Measurements from ENCODE around the gene SNX11.
A peak's percentile ranks its signal among the peaks of the same experiment; 100 is the strongest.

Gene SNX11

DNA sequence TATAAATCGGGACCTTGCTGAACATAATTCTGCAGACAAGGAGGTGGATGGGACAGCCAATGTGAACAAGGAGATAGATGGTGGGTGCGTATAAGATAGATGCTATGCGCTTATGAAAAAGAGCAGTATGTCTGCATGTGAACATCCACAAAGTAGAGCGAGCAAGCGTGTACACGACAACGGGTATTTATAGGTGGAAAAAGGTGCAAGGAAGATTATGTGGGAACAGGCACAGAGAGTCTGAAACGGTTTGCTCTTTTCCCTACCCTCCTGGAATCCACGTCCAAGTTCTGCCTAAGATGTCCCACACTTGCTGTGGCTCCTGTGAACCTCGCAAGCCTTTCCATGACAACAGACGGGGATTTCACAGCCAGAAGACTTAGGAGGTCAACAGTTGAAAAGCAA lies 43.0 kb downstream of the SNX11 start:
- no peak overlapping the region for H3K9ac ChIP-seq (ENCODE audit: low read depth, low read length)

DNA sequence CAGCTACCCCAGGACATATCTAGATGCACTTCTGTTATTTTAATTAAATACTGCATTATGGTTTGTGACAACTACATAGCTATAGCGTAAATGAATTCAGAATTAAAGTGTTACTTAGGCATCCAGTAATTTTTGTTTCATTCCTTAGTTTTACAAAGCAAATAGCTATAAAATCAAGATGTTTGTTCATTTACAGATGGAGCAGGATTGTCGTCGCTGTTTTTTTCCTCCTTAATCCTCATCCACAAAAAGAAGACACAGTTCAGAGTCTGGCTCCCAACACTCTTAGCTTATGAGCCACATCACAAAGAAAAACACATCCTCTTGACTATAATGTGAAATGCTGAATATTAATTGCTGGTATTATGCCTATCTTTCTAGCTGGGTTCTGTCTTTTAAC lies 43.7 kb downstream of the SNX11 start:
- peaks cover 6% of the 10 kb centered on the region; the same call in 1 of the 2 replicates for H3K27me3 ChIP-seq (ENCODE audit: control insufficient read depth, insufficient read depth, low read length)
- no peak overlapping the region for H3K27ac ChIP-seq (ENCODE audit: low read depth, low read length)
- no peaks in the 10 kb centered on the region for H3K36me3 ChIP-seq (ENCODE audit: control insufficient read depth, insufficient read depth, low read length)
- peaks cover 35% of the 10 kb centered on the region for H3K4me1 ChIP-seq (ENCODE audit: control insufficient read depth, insufficient read depth, low read length)
- H3K9me3 ChIP-seq (ENCODE audit: control insufficient read depth, insufficient read depth, low read length): no peaks in the 10 kb centered on the region
- H3K4me3 ChIP-seq (ENCODE audit: low read depth, low read length): no peak overlapping the region
- H3K9ac ChIP-seq (ENCODE audit: low read depth, low read length): no peak overlapping the region

More for the DNA sequence above, 43.0 kb downstream of the SNX11 start:
- Histone ChIP-seq H3K36me3 (ENCODE audit: control insufficient read depth, insufficient read depth, low read length) (no peaks in the 10 kb centered on the region), H3K27me3 (ENCODE audit: control insufficient read depth, insufficient read depth, low read length) (peaks cover 6% of the 10 kb centered on the region; the same call in 1 of the 2 replicates), H3K9me3 (ENCODE audit: control insufficient read depth, insufficient read depth, low read length) (no peaks in the 10 kb centered on the region), H3K4me3 (ENCODE audit: low read depth, low read length) (no peak overlapping the region), H3K4me1 (ENCODE audit: control insufficient read depth, insufficient read depth, low read length) (peaks cover 31% of the 10 kb centered on the region), H3K27ac (ENCODE audit: low read depth, low read length) (no peak overlapping the region)

DNA sequence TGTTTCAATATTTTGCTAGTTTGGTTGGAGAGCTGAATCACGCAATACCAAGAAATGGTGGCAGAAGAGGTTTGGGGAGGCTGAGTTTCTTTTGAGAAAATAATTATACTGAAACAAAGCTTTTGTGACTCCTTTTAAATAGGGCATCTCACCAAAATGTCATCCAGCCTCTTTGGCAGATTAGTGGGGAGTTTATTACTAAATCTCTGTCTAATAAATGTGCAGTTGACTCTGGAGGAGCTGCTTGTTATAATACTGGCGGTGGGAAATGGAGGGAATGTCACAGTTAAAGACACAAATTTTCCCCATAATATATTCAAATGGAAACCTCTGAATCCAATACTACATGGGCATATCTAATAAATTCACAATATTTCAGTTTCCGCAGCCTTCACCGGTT lies 44.7 kb downstream of the SNX11 start:
- peaks cover 6% of the 10 kb centered on the region; the same call in 1 of the 2 replicates for H3K27me3 ChIP-seq (ENCODE audit: control insufficient read depth, insufficient read depth, low read length)
- H3K9me3 ChIP-seq (ENCODE audit: control insufficient read depth, insufficient read depth, low read length): no peaks in the 10 kb centered on the region
- H3K27ac ChIP-seq (ENCODE audit: low read depth, low read length): no peak overlapping the region

DNA sequence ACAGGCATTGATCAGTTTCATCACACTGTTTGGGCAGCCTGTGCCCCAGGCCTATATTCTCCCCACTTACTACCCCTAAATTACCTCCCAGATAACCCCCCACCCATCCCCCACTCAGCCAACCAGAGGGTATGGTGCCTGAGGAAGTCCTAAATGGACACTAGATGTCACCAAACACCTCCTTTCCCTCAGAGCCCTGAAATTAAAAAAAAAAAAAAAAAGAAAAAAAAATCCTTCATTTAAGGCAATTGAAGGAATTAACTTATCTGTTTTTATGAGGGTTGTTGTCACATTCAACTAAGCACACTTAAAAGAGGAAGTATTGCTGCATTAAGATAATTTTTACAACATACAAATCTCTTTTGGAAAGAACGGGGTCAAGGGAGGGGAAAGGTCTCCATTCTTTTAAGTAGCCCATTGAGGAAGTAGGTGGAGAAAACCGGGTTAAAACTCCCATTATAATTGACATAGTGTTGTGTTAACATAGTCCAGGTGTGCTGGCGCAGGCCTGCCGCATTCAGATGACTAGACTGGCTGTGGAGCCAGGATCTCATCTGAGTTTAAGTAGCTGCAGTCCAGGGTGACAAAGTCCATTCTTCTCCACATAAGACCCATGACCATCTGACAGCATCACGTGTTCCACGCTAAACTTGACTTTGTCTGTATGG lies 46.3 kb downstream of the SNX11 start:
- Histone ChIP-seq H3K9me3 (ENCODE audit: control insufficient read depth, insufficient read depth, low read length) (no peaks in the 10 kb centered on the region), H3K4me1 (ENCODE audit: control insufficient read depth, insufficient read depth, low read length) (peaks cover 41% of the 10 kb centered on the region), H3K4me3 (ENCODE audit: low read depth, low read length) (no peak overlapping the region), H3K27ac (ENCODE audit: low read depth, low read length) (no peak overlapping the region), H3K9ac (ENCODE audit: low read depth, low read length) (no peak overlapping the region), H3K27me3 (ENCODE audit: control insufficient read depth, insufficient read depth, low read length) (peaks cover 6% of the 10 kb centered on the region; the same call in 1 of the 2 replicates), H3K36me3 (ENCODE audit: control insufficient read depth, insufficient read depth, low read length) (no peaks in the 10 kb centered on the region)

More for the DNA sequence above, 44.7 kb downstream of the SNX11 start:
- Histone ChIP-seq H3K9ac (ENCODE audit: low read depth, low read length) (no peak overlapping the region), H3K36me3 (ENCODE audit: control insufficient read depth, insufficient read depth, low read length) (no peaks in the 10 kb centered on the region), H3K4me1 (ENCODE audit: control insufficient read depth, insufficient read depth, low read length) (peaks cover 42% of the 10 kb centered on the region), H3K4me3 (ENCODE audit: low read depth, low read length) (no peak overlapping the region)

DNA sequence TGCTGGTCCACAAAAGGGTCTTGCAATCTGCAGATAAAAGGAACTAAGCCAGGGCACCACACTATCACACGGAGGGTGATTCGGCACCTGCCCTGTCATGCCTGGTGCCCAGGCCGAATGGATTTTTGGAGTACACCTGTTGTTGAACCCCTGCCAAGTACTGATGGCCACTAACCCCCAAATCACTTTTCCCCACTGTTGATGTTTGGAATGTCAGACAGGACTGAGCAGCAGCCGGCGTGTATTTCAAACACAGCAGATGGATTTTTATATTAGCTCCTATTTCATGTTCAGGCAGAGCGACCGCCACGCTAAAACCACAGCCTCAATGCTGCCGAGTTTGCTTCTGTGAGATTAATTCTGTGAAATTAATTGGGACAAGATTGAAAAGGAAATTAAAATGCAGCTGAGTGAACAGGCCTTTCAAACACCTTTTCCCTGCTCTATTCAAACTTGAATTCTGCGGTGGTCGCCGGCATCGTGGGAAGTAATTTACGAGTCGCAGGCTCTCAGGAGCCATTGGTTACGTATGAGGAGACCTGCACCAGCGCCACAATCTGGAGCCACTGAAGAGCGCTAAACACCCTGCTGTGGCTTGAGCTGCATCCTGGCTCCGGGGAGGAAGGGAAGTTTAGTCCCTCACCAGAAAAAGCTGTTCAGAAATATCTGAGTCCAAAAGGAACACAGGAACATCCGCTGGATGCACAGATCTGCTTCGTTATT lies 48.5 kb downstream of the SNX11 start:
- Histone ChIP-seq H3K4me3 (ENCODE audit: low read depth, low read length) (no peak overlapping the region), H3K27ac (ENCODE audit: low read depth, low read length) (no peak overlapping the region), H3K4me1 (ENCODE audit: control insufficient read depth, insufficient read depth, low read length) (peaks cover 36% of the 10 kb centered on the region), H3K9me3 (ENCODE audit: control insufficient read depth, insufficient read depth, low read length) (no peaks in the 10 kb centered on the region), H3K36me3 (ENCODE audit: control insufficient read depth, insufficient read depth, low read length) (no peaks in the 10 kb centered on the region), H3K27me3 (ENCODE audit: control insufficient read depth, insufficient read depth, low read length) (peaks cover 10% of the 10 kb centered on the region), H3K9ac (ENCODE audit: low read depth, low read length) (no peak overlapping the region)

DNA sequence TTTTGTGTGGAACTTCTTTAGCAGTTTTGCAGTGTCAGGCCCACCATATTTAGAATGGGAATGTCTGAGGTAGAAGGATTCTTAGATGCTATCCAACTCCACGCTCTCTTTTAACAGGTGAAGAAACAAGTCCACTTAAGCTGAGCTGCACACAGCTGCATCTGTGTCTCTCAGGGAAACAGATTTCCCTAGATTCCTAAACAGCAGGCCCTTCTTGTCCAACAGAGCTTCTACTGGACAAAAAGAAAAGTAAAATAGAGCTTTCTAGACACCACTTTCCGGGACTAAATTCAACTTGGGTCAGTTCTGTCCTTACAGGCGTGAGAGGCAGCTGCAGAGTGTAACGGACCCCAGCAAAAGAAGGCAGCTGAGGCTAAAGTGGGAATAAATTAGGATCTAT lies 51.7 kb downstream of the SNX11 start:
- H3K27me3 ChIP-seq (ENCODE audit: control insufficient read depth, insufficient read depth, low read length): peaks cover 12% of the 10 kb centered on the region

DNA sequence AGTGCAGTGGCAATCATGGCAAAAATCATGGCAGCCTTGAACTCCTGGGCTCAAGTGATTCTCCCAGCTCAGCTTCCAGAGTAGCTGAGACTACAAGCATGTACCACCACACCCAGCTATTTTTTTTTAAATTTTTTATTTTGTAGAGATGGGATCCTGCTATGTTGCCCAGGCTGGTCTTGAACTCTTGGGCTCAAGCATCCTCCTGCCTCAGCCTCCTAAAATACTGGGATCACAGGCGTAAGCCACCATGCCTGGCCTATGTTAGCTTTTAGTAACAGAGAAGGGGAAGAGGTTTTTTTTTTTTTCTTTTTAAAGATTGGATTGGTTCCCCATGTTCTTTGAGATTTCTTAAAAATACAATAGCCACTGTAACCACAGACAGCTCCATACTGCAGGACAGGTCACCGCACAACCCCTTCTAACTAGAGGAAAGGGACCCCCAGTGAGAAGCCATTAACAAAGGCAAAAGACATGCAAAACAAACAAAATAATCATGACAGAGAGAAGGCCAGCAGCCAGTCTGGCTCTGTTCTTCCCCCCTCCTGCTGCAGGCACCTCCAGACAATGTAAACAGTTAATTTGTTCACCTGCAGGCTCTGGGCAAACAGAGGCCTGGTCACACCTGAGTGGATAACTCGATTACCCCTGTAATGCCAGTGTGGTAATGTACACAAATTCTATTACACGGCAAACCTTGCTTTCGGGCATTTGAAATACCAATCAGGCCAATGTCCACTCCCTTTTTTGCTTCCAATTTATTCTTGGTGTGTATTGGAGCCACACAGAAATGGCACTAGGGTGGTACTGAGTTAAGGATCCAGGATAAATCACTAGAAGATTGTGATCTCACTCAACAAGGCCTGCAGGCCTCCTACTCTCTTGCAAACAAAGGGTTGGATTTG lies 52.9 kb downstream of the SNX11 start:
- H3K4me1 ChIP-seq (ENCODE audit: control insufficient read depth, insufficient read depth, low read length): peaks cover 53% of the 10 kb centered on the region
- peaks cover 12% of the 10 kb centered on the region for H3K27me3 ChIP-seq (ENCODE audit: control insufficient read depth, insufficient read depth, low read length)
- H3K9ac ChIP-seq (ENCODE audit: low read depth, low read length): no peak overlapping the region
- no peaks in the 10 kb centered on the region for H3K36me3 ChIP-seq (ENCODE audit: control insufficient read depth, insufficient read depth, low read length)
- no peaks in the 10 kb centered on the region for H3K9me3 ChIP-seq (ENCODE audit: control insufficient read depth, insufficient read depth, low read length)
- H3K27ac ChIP-seq (ENCODE audit: low read depth, low read length): peak overlapping the region; percentile 78
- peak overlapping the region; percentile 23; the same call in 1 of the 2 replicates for H3K4me3 ChIP-seq (ENCODE audit: low read depth, low read length)

More for the DNA sequence above, 51.7 kb downstream of the SNX11 start:
- Histone ChIP-seq H3K9ac (ENCODE audit: low read depth, low read length) (no peak overlapping the region), H3K4me1 (ENCODE audit: control insufficient read depth, insufficient read depth, low read length) (peaks cover 53% of the 10 kb centered on the region), H3K9me3 (ENCODE audit: control insufficient read depth, insufficient read depth, low read length) (no peaks in the 10 kb centered on the region), H3K4me3 (ENCODE audit: low read depth, low read length) (no peak overlapping the region), H3K36me3 (ENCODE audit: control insufficient read depth, insufficient read depth, low read length) (no peaks in the 10 kb centered on the region), H3K27ac (ENCODE audit: low read depth, low read length) (no peak overlapping the region)

DNA sequence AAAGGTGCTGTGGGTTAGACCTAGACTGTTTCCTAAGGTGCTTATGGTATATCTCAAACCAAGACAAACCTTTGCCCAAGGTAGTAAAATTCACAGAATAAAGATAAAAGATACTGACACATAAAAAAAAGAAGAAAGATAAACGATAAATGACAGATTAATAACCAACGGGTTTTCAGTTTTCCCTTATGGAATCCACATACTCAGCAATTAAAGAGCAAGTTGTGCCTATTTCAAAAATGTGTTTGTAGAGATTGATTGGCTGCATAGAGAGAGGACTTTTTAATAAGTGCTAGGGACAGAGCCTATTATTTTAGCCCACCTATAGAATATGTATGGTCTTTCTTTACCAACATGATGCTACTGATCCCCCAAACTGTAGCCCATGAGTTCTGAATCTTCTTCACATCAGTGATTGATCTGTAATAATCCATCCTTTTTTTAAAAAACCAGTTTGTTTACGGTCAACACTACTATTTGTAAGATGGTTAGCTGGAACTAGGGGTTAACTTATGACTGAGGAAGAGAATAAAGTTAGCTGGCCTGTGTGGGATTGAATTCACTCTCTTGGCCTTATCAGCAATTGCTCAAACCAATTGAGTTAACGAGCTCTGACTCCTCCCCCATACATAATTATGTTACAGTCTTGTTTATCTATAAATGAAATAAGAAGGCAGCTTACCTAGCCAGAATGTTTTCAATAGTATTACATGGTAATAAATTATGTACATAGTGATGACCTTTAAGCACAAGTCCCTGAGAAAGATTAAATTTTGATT lies 53.8 kb downstream of the SNX11 start:
- Histone ChIP-seq H3K4me3 (ENCODE audit: low read depth, low read length) (peak overlapping the region; percentile 23; the same call in 1 of the 2 replicates), H3K9me3 (ENCODE audit: control insufficient read depth, insufficient read depth, low read length) (no peaks in the 10 kb centered on the region), H3K27me3 (ENCODE audit: control insufficient read depth, insufficient read depth, low read length) (peaks cover 12% of the 10 kb centered on the region), H3K4me1 (ENCODE audit: control insufficient read depth, insufficient read depth, low read length) (peaks cover 52% of the 10 kb centered on the region), H3K27ac (ENCODE audit: low read depth, low read length) (peak overlapping the region; percentile 78), H3K36me3 (ENCODE audit: control insufficient read depth, insufficient read depth, low read length) (no peaks in the 10 kb centered on the region), H3K9ac (ENCODE audit: low read depth, low read length) (no peak overlapping the region)

DNA sequence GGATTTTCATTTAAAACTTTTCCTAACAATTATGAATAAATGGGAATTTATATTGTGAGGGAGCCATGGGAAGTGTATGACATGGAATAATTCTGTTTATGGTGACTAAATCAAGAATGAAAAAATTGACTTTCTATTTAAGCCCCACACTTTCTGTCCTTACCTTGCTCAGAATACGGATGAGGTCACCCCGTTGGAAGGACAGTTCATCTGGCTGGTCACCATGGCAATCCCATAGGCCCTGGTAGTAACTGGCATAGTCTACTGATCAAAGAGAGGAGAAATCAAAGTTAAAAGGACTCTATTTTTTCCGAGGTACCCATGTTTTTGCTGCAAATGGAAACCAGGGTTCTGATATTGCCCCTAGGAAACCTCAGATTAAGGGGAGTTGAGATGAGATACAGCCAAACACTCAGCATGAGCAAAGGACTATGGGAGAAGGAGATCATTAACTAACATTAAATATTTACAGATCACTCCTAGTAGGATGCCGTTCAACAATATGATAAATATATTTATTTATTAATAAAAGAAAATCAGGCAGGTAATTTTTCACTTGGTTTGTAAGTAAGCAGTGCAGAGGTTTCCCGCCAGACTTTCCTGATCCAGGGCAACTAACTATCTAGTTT lies 54.9 kb downstream of the SNX11 start:
- peaks cover 46% of the 10 kb centered on the region for H3K4me1 ChIP-seq (ENCODE audit: control insufficient read depth, insufficient read depth, low read length)
- H3K4me3 ChIP-seq (ENCODE audit: low read depth, low read length): no peak overlapping the region
- H3K27ac ChIP-seq (ENCODE audit: low read depth, low read length): peak overlapping the region; percentile 60
- H3K9ac ChIP-seq (ENCODE audit: low read depth, low read length): no peak overlapping the region
- H3K36me3 ChIP-seq (ENCODE audit: control insufficient read depth, insufficient read depth, low read length): no peaks in the 10 kb centered on the region
- H3K27me3 ChIP-seq (ENCODE audit: control insufficient read depth, insufficient read depth, low read length): peaks cover 12% of the 10 kb centered on the region
- no peaks in the 10 kb centered on the region for H3K9me3 ChIP-seq (ENCODE audit: control insufficient read depth, insufficient read depth, low read length)

All from HUES48 (cell line).